GM23338 (cell line): Measurements from ENCODE around the gene SH3GL3. TPM values are rescaled to one million over a fixed set of nuclear protein-coding genes. Genes with fewer than 3 reads are reported as not detected.
A peak's percentile ranks its signal among the peaks of the same experiment; 100 is the strongest.

Experiments used
- ATAC-seq: fragments of 200-7000 bp; cut with Tn5 transposase; 3 replicates; pipeline ENCODE4 v1.9.1; 2020
- DNase-seq: peaks from one replicate; pipeline ENCODE4 v3.0.0-alpha.2; 2015; ENCODE audit warnings: low spot score
- H2AFZ ChIP-seq: fragments of 200-600 bp; sonication (generic); 2 replicates; pipeline ENCODE4 v1.8.0; 2016; ENCODE audit warnings: antibody characterized with exemption, mild to moderate bottlenecking, moderate library complexity
- H3F3A ChIP-seq: fragments of 200-600 bp; sonication (generic); replicated peaks from 2 replicates; pipeline ENCODE4 v1.8.0; 2017; ENCODE audit warnings: antibody characterized with exemption, mixed run types, low read depth
- H3K27ac ChIP-seq: fragments of 200-600 bp; sonication (generic); 2 replicates; pipeline ENCODE4 v1.6.1; 2016; ENCODE audit warnings: low read depth
- H3K27me3 ChIP-seq: fragments of 200-600 bp; sonication (generic); 2 replicates; pipeline ENCODE4 v1.8.0; 2016; ENCODE audit warnings: mild to moderate bottlenecking, mixed run types, moderate library complexity; ENCODE audit not compliant: insufficient read depth
- H3K36me3 ChIP-seq: fragments of 200-600 bp; sonication (generic); 2 replicates; pipeline ENCODE4 v1.8.0; 2016; ENCODE audit warnings: mild to moderate bottlenecking; ENCODE audit not compliant: insufficient read depth
- H3K4me1 ChIP-seq: fragments of 200-600 bp; sonication (generic); 2 replicates; pipeline ENCODE4 v1.8.0; 2016; ENCODE audit warnings: mild to moderate bottlenecking, moderate library complexity; ENCODE audit not compliant: insufficient read depth
- H3K4me2 ChIP-seq: fragments of 200-600 bp; sonication (generic); 2 replicates; pipeline ENCODE4 v1.7.1; 2017; ENCODE audit warnings: mixed run types
- H3K4me3 ChIP-seq: fragments of 200-600 bp; sonication (generic); 2 replicates; pipeline ENCODE4 v1.6.1; 2016; ENCODE audit warnings: mixed run types
- H3K79me2 ChIP-seq: fragments of 200-600 bp; sonication (generic); replicated peaks from 2 replicates; pipeline ENCODE4 v1.8.0; 2017; ENCODE audit warnings: mild to moderate bottlenecking; ENCODE audit not compliant: insufficient read depth
- H3K9me2 ChIP-seq: fragments of 200-600 bp; sonication (generic); 2 replicates; pipeline ENCODE4 v1.8.0; 2017; ENCODE audit not compliant: insufficient read depth
- H4K20me1 ChIP-seq: fragments of 200-600 bp; sonication (generic); replicated peaks from 2 replicates; pipeline ENCODE4 v1.8.0; 2017; ENCODE audit warnings: mild to moderate bottlenecking; ENCODE audit not compliant: insufficient read depth
- H3K27ac Mint-ChIP-seq: 2 replicates; pipeline ENCODE4 v1.8.0; 2020; ENCODE audit warnings: inconsistent platforms, mild to moderate bottlenecking, moderate library complexity, mixed read lengths
- H3K27me3 Mint-ChIP-seq: 3 replicates; pipeline ENCODE4 v1.8.0; 2022; ENCODE audit warnings: low read depth, mild to moderate bottlenecking, moderate library complexity, mixed read lengths, inconsistent platforms; ENCODE audit not compliant: insufficient read depth, poor library complexity
- H3K36me3 Mint-ChIP-seq: 3 replicates; pipeline ENCODE4 v1.8.0; 2021; ENCODE audit warnings: low read depth, mild to moderate bottlenecking, inconsistent platforms, moderate library complexity, mixed read lengths
- H3K4me1 Mint-ChIP-seq: 3 replicates; pipeline ENCODE4 v1.8.0; 2020; ENCODE audit warnings: mild to moderate bottlenecking, inconsistent platforms, mixed read lengths
- H3K4me3 Mint-ChIP-seq: 3 replicates; pipeline ENCODE4 v1.8.0; 2021; ENCODE audit warnings: moderate library complexity, mild to moderate bottlenecking, inconsistent platforms, mixed read lengths
- H3K9me3 Mint-ChIP-seq: 3 replicates; pipeline ENCODE4 v1.8.0; 2020; ENCODE audit warnings: moderate library complexity, mild to moderate bottlenecking, inconsistent platforms, mixed read lengths
- CTCF ChIP-seq, 2 experiments: fragments of 200-600 bp in 1 of 2; sonication (generic) in 1 of 2; conservative IDR thresholded peaks; 2 replicates each; pipeline versions ENCODE4 v1.5.1 to v1.6.1; 2016 to 2017; ENCODE audit warnings: antibody characterized with exemption in 2 of 2, low read depth in 2 of 2, mild to moderate bottlenecking in 2 of 2, moderate library complexity in 1 of 2
- JUNB ChIP-seq: IDR thresholded peaks from one replicate; pipeline ENCODE4 v1.6.1; 2016; ENCODE audit warnings: antibody characterized with exemption; ENCODE audit not compliant: unreplicated experiment
- NANOG ChIP-seq: IDR thresholded peaks from 2 replicates; pipeline ENCODE4 v1.6.1; 2016; ENCODE audit warnings: antibody characterized with exemption, borderline replicate concordance
- STAT1 ChIP-seq: IDR thresholded peaks from one replicate; pipeline ENCODE4 v1.6.1; 2016; ENCODE audit warnings: antibody characterized with exemption; ENCODE audit not compliant: unreplicated experiment
- ZNF114 ChIP-seq: fragments of 250-450 bp; sonication (Bioruptor Pico); IDR thresholded peaks from 2 replicates; pipeline ENCODE4 v1.5.0; 2020; ENCODE audit warnings: mild to moderate bottlenecking, moderate library complexity
- ZNF331 ChIP-seq: fragments of 250-450 bp; sonication (Bioruptor Pico); IDR thresholded peaks from 2 replicates; pipeline ENCODE4 v1.5.0; 2020; ENCODE audit warnings: low read depth, mild to moderate bottlenecking, moderate library complexity
- ZNF462 ChIP-seq: fragments of 250-450 bp; sonication (Bioruptor Pico); IDR thresholded peaks from 2 replicates; pipeline ENCODE4 v1.5.0; 2020; ENCODE audit warnings: mild to moderate bottlenecking, moderate library complexity
- polyA plus RNA-seq: library from polyadenylated mRNA; unstranded; fragments of >200 nt; fragmentation: Nextera tagmentation; extraction: Ambion mirVana; gene quantifications from 2 replicates; pipeline ENCODE4 v1.2.1, GENCODE V29; 2016
- total RNA-seq: library from RNA; depleted of rRNA; stranded (reverse); fragments of >200 nt; shearing (Covaris generic); gene quantifications from 2 replicates; pipeline ENCODE4 v1.2.3, GENCODE V29; 2014

SH3GL3 gene
- total and polyA plus RNA-seq, 2 experiments from 2014 or later = 15.9 to 21.1 TPM

- no peak for TF ChIP-seq ZNF462 (CRISPR knock-in tag)
- TF ChIP-seq JUNB = no peak
- no peak for TF ChIP-seq NANOG
- TF ChIP-seq ZNF114 (CRISPR knock-in tag) = no peak
- no peak for TF ChIP-seq ZNF331 (CRISPR knock-in tag)
These were observed 11.4 kb upstream of the SH3GL3 start (continued) for GRCh38 chr15:83435782-83436181.

- Histone ChIP-seq H3K9me2 (no peaks in the 10 kb centered on the region), H3K27me3 (no peaks in the 10 kb centered on the region), H4K20me1 (no peaks in the 10 kb centered on the region), H3K36me3 (no peaks in the 10 kb centered on the region), H3K4me1 (no peaks in the 10 kb centered on the region; the same call in 1 of the 2 replicates), H3K4me3 (no peak overlapping the region), H3F3A (no peaks in the 10 kb centered on the region), H3K79me2 (no peaks in the 10 kb centered on the region), H2AFZ (peak overlapping the region; percentile 86; the same call in 1 of the 2 replicates), H3K27ac (no peak overlapping the region), H3K4me2 (peak overlapping the region; percentile 39; the same call in 1 of the 2 replicates)
- peak; percentile 80 for ATAC-seq
- H3K4me1 Mint-ChIP-seq = peaks cover 14% of the 10 kb centered on the region
- no peak overlapping the region for H3K27ac Mint-ChIP-seq
- H3K9me3 Mint-ChIP-seq = no peaks in the 10 kb centered on the region
- no peaks in the 10 kb centered on the region for H3K36me3 Mint-ChIP-seq
- no peak overlapping the region for H3K4me3 Mint-ChIP-seq
- TF ChIP-seq STAT1 = no peak
- TF ChIP-seq CTCF (conservative IDR thresholded peaks at IDR 0.05; ENCODE audit: low read depth in 2 of 2) = peak; percentile 74 to 80
- H3K27me3 Mint-ChIP-seq = peaks cover 8% of the 10 kb centered on the region
- DNase-seq = peak; percentile 81
These were observed 10.5 kb upstream of the SH3GL3 start for GRCh38 chr15:83436513-83437158.
